ENCODE results near the gene FAM240B. TPM values are rescaled to one million over a fixed set of nuclear protein-coding genes. Genes with fewer than 3 reads are reported as not detected.

FAM240B gene
- polyA plus RNA-seq, 1 donor from 2014 or later, result not detected

GRCh38 chr9:38671748-38672147, 48.2 kb downstream of the FAM240B start:
- TF ChIP-seq, protein P1, sequence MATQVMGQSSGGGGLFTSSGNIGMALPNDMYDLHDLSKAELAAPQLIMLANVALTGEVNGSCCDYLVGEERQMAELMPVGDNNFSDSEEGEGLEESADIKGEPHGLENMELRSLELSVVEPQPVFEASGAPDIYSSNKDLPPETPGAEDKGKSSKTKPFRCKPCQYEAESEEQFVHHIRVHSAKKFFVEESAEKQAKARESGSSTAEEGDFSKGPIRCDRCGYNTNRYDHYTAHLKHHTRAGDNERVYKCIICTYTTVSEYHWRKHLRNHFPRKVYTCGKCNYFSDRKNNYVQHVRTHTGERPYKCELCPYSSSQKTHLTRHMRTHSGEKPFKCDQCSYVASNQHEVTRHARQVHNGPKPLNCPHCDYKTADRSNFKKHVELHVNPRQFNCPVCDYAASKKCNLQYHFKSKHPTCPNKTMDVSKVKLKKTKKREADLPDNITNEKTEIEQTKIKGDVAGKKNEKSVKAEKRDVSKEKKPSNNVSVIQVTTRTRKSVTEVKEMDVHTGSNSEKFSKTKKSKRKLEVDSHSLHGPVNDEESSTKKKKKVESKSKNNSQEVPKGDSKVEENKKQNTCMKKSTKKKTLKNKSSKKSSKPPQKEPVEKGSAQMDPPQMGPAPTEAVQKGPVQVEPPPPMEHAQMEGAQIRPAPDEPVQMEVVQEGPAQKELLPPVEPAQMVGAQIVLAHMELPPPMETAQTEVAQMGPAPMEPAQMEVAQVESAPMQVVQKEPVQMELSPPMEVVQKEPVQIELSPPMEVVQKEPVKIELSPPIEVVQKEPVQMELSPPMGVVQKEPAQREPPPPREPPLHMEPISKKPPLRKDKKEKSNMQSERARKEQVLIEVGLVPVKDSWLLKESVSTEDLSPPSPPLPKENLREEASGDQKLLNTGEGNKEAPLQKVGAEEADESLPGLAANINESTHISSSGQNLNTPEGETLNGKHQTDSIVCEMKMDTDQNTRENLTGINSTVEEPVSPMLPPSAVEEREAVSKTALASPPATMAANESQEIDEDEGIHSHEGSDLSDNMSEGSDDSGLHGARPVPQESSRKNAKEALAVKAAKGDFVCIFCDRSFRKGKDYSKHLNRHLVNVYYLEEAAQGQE (IDR thresholded peaks at IDR 0.05; ENCODE audit: borderline replicate concordance), result no peak
- TF ChIP-seq CTCF (IDR thresholded peaks at IDR 0.05; ENCODE audit: poor library complexity, severe bottlenecking) (no peak), TAF1 (IDR thresholded peaks at IDR 0.05; ENCODE audit: low read depth) (no peak), RAD21 (conservative IDR thresholded peaks at IDR 0.05) (no peak), EZH2 (IDR thresholded peaks at IDR 0.05; ENCODE audit: borderline replicate concordance, insufficient read depth, low read length, poor library complexity, severe bottlenecking) (no peak), SMC3 (conservative IDR thresholded peaks at IDR 0.05; ENCODE audit: poor library complexity) (no peak), MXI1 (conservative IDR thresholded peaks at IDR 0.05; ENCODE audit: poor library complexity, severe bottlenecking) (no peak), POLR2AphosphoS5 (IDR thresholded peaks at IDR 0.05) (no peak), EP300 (conservative IDR thresholded peaks at IDR 0.05; ENCODE audit: poor library complexity, severe bottlenecking) (no peak)
- Histone ChIP-seq H3K27me3 (ENCODE audit: insufficient read depth, low read depth, low read length) (no peaks in the 10 kb centered on the region), H3K9ac (ENCODE audit: low read length) (no peak overlapping the region), H3K4me3 (ENCODE audit: low read length) (no peak overlapping the region), H3K27ac (ENCODE audit: low read length) (no peak overlapping the region), H2AFZ (ENCODE audit: low read depth, low read length) (no peak overlapping the region), H3F3A (ENCODE audit: insufficient read depth, low read length, poor library complexity, severe bottlenecking) (no peaks in the 10 kb centered on the region), H3K9me2 (ENCODE audit: insufficient read depth, low read length) (no peaks in the 10 kb centered on the region), H3K36me3 (ENCODE audit: insufficient read depth, low read length) (no peaks in the 10 kb centered on the region), H3K79me2 (replicated peaks; ENCODE audit: insufficient read depth, low read length) (no peaks in the 10 kb centered on the region), H3K4me2 (ENCODE audit: low read length) (no peak overlapping the region), H4K20me1 (ENCODE audit: insufficient read depth) (no peaks in the 10 kb centered on the region), H3K9me3 (ENCODE audit: low read length) (no peaks in the 10 kb centered on the region)

DNA sequence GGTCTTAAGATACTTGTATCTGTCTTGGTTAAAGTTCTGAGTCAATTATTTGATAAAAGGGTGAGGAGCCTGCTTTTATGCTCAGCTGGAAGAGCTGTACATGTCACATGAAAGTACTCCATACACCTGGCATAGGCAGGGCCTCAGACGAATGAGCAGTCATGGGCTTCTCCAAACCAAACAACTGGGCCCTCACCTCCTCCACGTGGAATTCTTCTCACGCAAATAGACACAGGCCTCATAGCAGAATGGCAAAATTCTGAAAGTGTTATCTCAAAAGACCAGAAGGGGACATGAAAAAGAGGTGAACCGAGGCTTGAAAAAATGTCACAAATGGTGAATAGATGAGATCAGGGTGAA, 48.6 kb downstream of the FAM240B start:
- TF ChIP-seq, protein P1 (IDR thresholded peaks at IDR 0.05; ENCODE audit: borderline replicate concordance), result no peak
- TF ChIP-seq POLR2AphosphoS5 (IDR thresholded peaks at IDR 0.05) (no peak), RAD21 (conservative IDR thresholded peaks at IDR 0.05) (no peak), CTCF (IDR thresholded peaks at IDR 0.05; ENCODE audit: poor library complexity, severe bottlenecking) (no peak), SMC3 (conservative IDR thresholded peaks at IDR 0.05; ENCODE audit: poor library complexity) (no peak), EP300 (conservative IDR thresholded peaks at IDR 0.05; ENCODE audit: poor library complexity, severe bottlenecking) (no peak), MXI1 (conservative IDR thresholded peaks at IDR 0.05; ENCODE audit: poor library complexity, severe bottlenecking) (no peak)
- Histone ChIP-seq H3K36me3 (ENCODE audit: insufficient read depth, low read length) (no peaks in the 10 kb centered on the region), H2AFZ (ENCODE audit: low read depth, low read length) (no peak overlapping the region), H3K9me3 (ENCODE audit: low read length) (no peaks in the 10 kb centered on the region), H3K79me2 (replicated peaks; ENCODE audit: insufficient read depth, low read length) (no peaks in the 10 kb centered on the region), H3K4me2 (ENCODE audit: low read length) (no peak overlapping the region), H3F3A (ENCODE audit: insufficient read depth, low read length, poor library complexity, severe bottlenecking) (no peaks in the 10 kb centered on the region), H3K9ac (ENCODE audit: low read length) (no peak overlapping the region), H3K4me3 (ENCODE audit: low read length) (no peak overlapping the region), H3K9me2 (ENCODE audit: insufficient read depth, low read length) (no peaks in the 10 kb centered on the region), H4K20me1 (ENCODE audit: insufficient read depth) (no peaks in the 10 kb centered on the region), H3K27me3 (ENCODE audit: insufficient read depth, low read depth, low read length) (no peaks in the 10 kb centered on the region), H3K27ac (ENCODE audit: low read length) (no peak overlapping the region)

Data from neural cell (in vitro differentiated cells).